PC-3 (cell line): ENCODE measurements around the gene PCGF1.
A peak's percentile ranks its signal among the peaks of the same experiment; 100 is the strongest.

Experiments used
- CTCF ChIP-seq: fragments of 300-600 bp; sonication (generic); conservative IDR thresholded peaks from 2 replicates; pipeline ENCODE4 v1.5.1; 2017; ENCODE audit warnings: antibody characterized with exemption, low read depth, mild to moderate bottlenecking, low read length
- EZH2 ChIP-seq: fragments of 300-600 bp; sonication (generic); IDR thresholded peaks from one replicate; pipeline ENCODE4 v1.6.1; 2017; ENCODE audit warnings: antibody characterized with exemption, mild to moderate bottlenecking, low read length; ENCODE audit not compliant: unreplicated experiment

GRCh38 chr2:74544634-74545033 is 37.1 kb upstream of the PCGF1 start:
- TF ChIP-seq CTCF: peak; percentile 47
- no peak for TF ChIP-seq EZH2
